ENCODE results near the gene FOXP1.

FOXP1 gene

DNA sequence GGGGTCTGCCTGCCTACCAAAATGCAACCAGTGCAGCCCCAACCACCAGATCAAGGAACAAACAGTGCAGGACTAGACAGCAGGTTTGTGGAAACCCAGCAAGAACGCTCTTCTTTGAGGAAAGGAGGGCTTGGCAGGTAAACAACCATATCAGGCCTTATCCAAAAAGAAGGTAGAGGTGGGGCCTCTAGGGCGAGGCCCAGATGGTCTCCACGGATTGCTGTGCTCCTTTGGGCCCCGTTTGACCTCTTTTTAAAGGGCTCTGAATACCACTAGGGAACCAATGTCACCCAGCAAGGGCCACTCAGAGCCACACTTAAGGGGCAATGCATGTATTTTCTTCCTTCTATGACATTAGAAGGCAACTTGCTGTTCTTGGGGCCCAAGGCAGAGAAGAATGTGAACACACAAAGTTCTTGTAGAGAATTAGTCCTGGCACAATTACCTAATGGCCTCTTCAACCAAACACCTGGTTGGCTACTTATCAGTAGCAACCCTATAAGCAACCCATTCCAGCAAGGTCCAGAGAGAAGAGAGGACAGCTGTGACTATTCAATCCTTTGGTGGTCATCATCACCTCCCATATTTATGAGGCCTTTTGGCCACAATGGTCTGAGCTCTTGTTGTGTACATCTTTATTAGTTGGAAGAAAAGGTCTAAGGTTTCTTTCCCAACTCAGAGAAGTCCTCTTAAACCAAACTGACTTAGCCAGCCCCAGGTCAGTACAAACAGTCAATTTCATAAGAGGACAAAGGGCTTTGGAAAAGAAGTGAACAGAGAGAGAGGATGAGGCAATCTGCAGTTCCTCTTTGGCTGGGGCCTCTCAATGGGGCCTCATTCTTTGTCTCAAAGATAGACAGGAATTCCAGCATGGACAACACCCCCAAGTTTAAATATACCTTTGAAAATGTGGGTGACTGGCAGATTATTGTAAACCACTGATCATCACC, 36.0 kb downstream of the FOXP1 start:
- H3K36me3 ChIP-seq (ENCODE audit: control insufficient read depth, insufficient read depth, low read length), result no peaks in the 10 kb centered on the region
- no peak overlapping the region for H3K4me3 ChIP-seq (ENCODE audit: low read depth, low read length)
- no peak overlapping the region for H3K27ac ChIP-seq
- H3K4me2 ChIP-seq (ENCODE audit: low read length), result no peak overlapping the region
- H3K9ac ChIP-seq, result no peak overlapping the region
- H3K27me3 ChIP-seq (ENCODE audit: control insufficient read depth, insufficient read depth, low read length), result no peaks in the 10 kb centered on the region
- no peak overlapping the region for H2AFZ ChIP-seq
- H3K9me3 ChIP-seq (ENCODE audit: control insufficient read depth, low read length), result no peaks in the 10 kb centered on the region
- TF ChIP-seq, protein P1, sequence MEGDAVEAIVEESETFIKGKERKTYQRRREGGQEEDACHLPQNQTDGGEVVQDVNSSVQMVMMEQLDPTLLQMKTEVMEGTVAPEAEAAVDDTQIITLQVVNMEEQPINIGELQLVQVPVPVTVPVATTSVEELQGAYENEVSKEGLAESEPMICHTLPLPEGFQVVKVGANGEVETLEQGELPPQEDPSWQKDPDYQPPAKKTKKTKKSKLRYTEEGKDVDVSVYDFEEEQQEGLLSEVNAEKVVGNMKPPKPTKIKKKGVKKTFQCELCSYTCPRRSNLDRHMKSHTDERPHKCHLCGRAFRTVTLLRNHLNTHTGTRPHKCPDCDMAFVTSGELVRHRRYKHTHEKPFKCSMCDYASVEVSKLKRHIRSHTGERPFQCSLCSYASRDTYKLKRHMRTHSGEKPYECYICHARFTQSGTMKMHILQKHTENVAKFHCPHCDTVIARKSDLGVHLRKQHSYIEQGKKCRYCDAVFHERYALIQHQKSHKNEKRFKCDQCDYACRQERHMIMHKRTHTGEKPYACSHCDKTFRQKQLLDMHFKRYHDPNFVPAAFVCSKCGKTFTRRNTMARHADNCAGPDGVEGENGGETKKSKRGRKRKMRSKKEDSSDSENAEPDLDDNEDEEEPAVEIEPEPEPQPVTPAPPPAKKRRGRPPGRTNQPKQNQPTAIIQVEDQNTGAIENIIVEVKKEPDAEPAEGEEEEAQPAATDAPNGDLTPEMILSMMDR (IDR thresholded peaks at IDR 0.05), result no peak
- H3K79me2 ChIP-seq, result peaks cover 4% of the 10 kb centered on the region
- H3K4me1 ChIP-seq, result no peaks in the 10 kb centered on the region

DNA sequence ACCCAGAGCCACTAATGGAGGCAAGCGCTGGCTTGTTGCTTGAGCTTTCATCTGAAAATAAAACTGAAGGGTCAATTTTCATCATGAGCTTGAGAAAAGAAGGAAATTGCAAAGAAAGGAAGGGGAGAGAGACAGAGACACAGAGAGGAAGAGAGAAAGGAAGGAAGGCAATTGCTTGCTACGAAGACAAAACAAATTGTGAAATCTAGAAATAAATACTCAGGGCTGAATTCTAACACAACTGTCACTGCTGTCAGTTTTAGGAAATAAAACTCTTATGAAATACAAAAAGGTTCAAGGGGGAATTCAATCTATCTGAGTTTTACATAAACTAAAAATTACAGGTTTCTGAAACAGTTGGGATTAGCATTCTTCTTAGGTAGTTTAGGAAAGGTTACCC, 36.7 kb downstream of the FOXP1 start:
- Histone ChIP-seq H3K9me3 (ENCODE audit: control insufficient read depth, low read length) (no peaks in the 10 kb centered on the region), H3K79me2 (peaks cover 4% of the 10 kb centered on the region), H3K36me3 (ENCODE audit: control insufficient read depth, insufficient read depth, low read length) (no peaks in the 10 kb centered on the region), H2AFZ (no peak overlapping the region), H3K4me3 (ENCODE audit: low read depth, low read length) (no peak overlapping the region), H3K4me2 (ENCODE audit: low read length) (no peak overlapping the region), H3K27ac (no peak overlapping the region), H3K27me3 (ENCODE audit: control insufficient read depth, insufficient read depth, low read length) (no peaks in the 10 kb centered on the region), H3K9ac (no peak overlapping the region), H3K4me1 (no peaks in the 10 kb centered on the region)
- TF ChIP-seq, protein P1 (IDR thresholded peaks at IDR 0.05), result no peak

DNA sequence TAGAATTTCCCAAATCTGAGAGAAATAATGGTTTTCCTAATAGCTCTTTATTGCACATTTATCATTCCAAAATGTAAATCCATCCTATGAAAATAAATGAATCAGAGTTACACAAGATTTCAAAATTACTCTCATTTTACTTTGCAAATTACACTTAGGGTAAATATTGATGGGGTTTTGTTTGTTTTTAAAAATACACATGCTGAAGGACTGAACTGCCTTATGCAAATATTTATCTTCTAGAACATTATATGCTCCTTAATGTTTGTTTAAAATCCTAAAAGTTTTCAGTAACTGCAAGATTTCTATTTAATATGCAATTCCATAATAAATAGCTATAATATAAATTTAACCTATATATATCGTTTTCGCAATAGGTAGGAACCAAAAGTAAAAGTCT, 38.2 kb downstream of the FOXP1 start:
- Histone ChIP-seq H3K4me2 (ENCODE audit: low read length) (no peak overlapping the region), H3K27me3 (ENCODE audit: control insufficient read depth, insufficient read depth, low read length) (no peaks in the 10 kb centered on the region), H3K9me3 (ENCODE audit: control insufficient read depth, low read length) (no peaks in the 10 kb centered on the region), H3K27ac (no peak overlapping the region), H3K36me3 (ENCODE audit: control insufficient read depth, insufficient read depth, low read length) (no peaks in the 10 kb centered on the region), H3K4me1 (peaks cover 8% of the 10 kb centered on the region), H3K9ac (no peak overlapping the region), H3K4me3 (ENCODE audit: low read depth, low read length) (no peak overlapping the region), H2AFZ (no peak overlapping the region), H3K79me2 (no peaks in the 10 kb centered on the region)
- TF ChIP-seq, protein P1 (IDR thresholded peaks at IDR 0.05), result no peak

- Histone ChIP-seq H2AFZ (no peak overlapping the region), H3K79me2 (no peaks in the 10 kb centered on the region), H3K9me3 (ENCODE audit: control insufficient read depth, low read length) (no peaks in the 10 kb centered on the region), H3K27me3 (ENCODE audit: control insufficient read depth, insufficient read depth, low read length) (no peaks in the 10 kb centered on the region), H3K4me3 (ENCODE audit: low read depth, low read length) (no peak overlapping the region), H3K27ac (no peak overlapping the region), H3K36me3 (ENCODE audit: control insufficient read depth, insufficient read depth, low read length) (no peaks in the 10 kb centered on the region), H3K4me2 (ENCODE audit: low read length) (no peak overlapping the region), H3K9ac (no peak overlapping the region), H3K4me1 (peaks cover 8% of the 10 kb centered on the region)
- TF ChIP-seq, protein P1 (IDR thresholded peaks at IDR 0.05), result no peak
Measured at GRCh38 chr3:71543371-71544016, 40.0 kb downstream of the FOXP1 start.

All from parathyroid adenoma (tissue), 2 donors.